GM12892 (cell line): ENCODE measurements around the gene SHISAL2B.

ENCODE experiments used
- POLR2A ChIP-seq: IDR thresholded peaks from 2 replicates; pipeline ENCODE4 v1.6.1; 2011; ENCODE audit warnings: low read depth, low read length, control low read depth
- TAF1 ChIP-seq: IDR thresholded peaks from 2 replicates; pipeline ENCODE4 v1.6.1; 2011; ENCODE audit warnings: low read depth, mild to moderate bottlenecking, control low read depth, low read length, borderline replicate concordance

DNA sequence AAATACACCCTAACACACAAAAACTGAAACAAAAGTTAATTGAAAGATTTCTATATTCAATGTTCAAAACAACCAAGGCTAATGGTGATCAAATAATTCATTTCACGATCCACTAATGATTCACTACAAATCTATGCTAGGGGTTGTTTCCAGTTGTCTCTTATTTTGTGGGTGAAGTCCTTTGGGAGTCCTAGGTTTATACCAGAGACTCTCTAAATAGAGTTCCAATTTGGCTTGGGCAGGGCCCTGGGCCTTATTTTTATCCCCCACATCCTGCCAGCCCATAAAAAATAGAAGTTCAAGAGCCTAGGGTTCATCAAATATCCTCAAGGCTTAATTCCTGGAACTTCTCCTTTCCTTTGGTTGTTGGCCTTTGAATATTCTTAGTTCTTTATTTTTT, 52.1 kb downstream of the SHISAL2B start:
- TF ChIP-seq POLR2A (no peak), TAF1 (no peak)
